AG09319 (cell line): ENCODE results near the gene JARID2.

Source experiments
- DNase-seq: peaks from one replicate; pipeline ENCODE4 v3.0.0-alpha.2; 2010; ENCODE audit warnings: low read depth; ENCODE audit errors: extremely low read depth
- CTCF ChIP-seq: IDR thresholded peaks from 2 replicates; pipeline ENCODE4 v1.5.1; 2011; ENCODE audit warnings: low read depth, mild to moderate bottlenecking, inconsistent platforms, low read length, moderate library complexity

JARID2 gene

DNA sequence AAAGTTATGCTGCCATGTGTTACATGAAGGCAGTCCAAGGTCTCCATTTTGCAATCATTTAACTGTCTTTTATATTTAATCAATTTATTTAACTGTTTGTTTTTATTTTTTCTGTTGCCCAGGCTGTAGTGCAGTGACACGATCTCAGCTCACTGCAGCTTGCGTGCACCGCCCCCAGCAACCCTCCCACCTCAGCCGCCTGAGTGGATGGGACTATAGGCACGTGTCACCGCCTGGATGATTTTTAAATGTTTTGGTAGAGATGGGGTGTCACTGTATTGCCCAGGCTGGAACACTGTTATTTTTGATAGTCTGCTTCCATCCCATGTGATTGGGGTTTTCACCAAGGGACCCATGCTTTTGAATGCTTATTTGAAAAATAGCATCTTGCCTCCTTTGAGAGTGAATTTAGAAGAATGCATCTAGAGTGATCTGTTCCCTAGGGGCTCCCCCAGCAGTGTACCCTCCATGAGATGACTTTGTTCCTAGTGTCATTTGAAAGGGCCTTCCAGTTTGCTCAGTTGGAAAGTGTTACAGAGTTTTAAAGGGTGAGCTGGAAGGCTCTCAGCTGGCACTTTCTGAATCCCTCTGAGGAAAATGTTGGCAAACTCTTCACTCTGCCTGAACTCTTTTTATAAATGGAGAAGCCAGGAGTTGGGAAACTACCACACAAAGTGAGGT is 143.4 kb downstream of the JARID2 start:
- no peak for TF ChIP-seq CTCF
- DNase-seq: no peak

DNA sequence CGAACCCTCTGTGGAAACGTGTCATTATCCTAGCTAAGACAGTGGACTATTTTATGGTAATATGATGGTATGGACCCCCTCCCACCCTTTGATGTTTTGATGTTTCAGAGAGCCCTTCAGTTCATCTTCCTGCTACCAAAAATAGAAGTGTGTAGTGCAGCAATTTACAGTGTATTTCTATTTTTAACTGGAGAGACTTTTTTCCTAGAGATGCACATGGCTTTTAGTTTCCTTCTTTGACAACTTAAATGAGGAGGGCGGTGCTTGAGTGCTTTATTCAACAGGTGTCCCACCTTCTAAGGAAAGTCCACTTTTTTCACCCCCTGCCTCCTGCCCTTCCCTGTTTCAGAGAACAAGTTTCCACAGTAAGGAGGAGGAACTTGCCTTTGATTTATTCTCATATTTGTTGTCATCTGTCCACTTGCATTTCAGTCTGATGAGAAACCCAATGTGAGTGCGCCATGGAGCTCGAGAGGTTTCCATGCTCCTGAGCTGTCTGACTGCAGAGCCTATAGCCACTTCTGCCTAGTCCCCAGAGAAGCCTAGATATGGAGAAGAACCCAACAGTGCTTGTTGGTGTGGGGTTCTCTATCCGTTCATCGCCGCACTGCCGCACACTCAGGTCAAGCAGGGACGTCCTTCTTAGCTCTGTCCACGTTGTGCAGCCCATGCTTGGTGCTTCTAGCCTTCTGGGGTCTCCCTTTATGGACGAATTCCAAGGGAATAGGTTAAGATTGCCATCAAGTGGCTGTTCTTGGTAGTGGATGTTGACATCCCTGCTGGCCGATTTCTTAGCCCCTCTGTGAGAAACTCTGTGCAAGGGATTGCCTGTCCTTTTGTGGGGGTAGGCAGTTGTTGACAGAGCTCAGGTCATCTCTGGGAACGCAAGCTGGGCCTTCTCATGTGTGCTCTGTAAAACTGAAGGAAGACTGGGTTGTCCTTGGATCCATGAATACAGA is 144.2 kb downstream of the JARID2 start:
- DNase-seq: no peak
- peak; percentile 64 for TF ChIP-seq CTCF

DNA sequence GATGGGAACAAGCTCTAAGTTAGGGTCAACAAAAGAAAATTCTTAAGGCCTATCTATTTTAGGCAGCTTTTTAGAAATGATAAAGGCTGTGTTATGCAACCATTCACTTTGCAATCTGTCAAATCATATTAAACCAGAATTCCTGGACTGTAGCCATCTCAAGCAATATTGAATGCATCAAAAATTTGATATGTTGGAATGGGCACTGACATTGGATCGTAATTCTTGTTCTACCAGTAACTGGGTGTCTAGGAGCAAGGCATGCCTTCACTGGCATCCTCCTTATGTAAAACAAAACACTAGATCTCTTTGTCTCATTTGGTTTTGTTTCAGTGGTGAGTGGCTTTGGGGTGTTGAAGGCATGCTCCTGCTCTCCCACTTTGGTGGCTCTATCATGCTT is 145.6 kb downstream of the JARID2 start:
- no peak for TF ChIP-seq CTCF
- no peak for DNase-seq

- no peak for DNase-seq
- TF ChIP-seq CTCF: no peak
These were observed 146.3 kb downstream of the JARID2 start for GRCh38 chr6:15392182-15392581.

GRCh38 chr6:15393605-15394004 is 147.7 kb downstream of the JARID2 start:
- DNase-seq: no peak
- TF ChIP-seq CTCF: no peak

- DNase-seq: no peak
- no peak for TF ChIP-seq CTCF
These were observed 149.2 kb downstream of the JARID2 start for GRCh38 chr6:15395087-15395486.

DNA sequence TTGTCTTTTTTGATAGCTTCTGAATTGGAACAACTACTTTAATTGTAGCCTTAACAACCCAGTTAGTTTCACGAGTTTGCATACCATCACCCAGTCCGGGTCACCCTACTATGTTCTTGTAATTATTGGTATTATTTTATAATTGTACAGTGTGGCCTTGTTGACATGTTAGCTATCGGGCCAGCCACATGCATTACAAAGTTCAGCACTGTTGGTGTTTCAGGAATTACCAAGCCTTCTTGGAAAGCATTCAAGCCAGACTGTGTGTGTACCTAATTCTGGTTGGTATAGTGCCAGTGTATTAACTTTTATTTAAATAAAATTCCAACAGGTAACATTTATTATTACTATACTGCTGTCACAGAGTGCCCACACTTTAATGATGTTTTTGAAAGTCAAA is 150.9 kb downstream of the JARID2 start:
- no peak for TF ChIP-seq CTCF
- DNase-seq: no peak
